ENCODE measurements around the gene RNF126.
"Not testable (repeated sequence)": the region's sequence is repeated elsewhere in the genome, so short reads cannot be mapped to it uniquely, and the experiment has no call there.

The RNF126 gene

DNA sequence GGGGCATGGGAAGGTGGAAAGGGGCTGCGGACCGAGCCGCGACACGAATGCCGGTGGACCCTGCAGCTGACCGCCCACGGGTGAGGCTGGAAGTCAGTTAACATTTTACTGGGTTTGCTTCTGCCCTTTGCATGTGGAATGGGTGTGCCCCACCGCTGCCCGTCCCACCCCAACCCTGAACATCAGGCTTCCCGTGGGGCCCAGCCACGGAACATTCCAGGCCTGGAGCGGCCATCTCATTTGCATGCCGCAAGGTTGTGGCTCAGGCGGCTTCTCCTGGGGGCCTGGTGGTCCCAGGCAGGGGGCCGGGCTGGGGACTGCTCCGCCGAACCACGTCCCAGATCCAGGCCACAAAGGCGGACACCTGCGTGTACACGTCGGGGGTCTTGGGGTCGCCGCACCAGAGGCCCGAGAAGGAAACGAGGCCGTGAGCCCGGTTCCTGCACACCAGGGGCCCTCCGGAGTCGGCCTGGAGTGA is 22.5 kb upstream of the RNF126 start:
- no peak for DNase-seq

DNA sequence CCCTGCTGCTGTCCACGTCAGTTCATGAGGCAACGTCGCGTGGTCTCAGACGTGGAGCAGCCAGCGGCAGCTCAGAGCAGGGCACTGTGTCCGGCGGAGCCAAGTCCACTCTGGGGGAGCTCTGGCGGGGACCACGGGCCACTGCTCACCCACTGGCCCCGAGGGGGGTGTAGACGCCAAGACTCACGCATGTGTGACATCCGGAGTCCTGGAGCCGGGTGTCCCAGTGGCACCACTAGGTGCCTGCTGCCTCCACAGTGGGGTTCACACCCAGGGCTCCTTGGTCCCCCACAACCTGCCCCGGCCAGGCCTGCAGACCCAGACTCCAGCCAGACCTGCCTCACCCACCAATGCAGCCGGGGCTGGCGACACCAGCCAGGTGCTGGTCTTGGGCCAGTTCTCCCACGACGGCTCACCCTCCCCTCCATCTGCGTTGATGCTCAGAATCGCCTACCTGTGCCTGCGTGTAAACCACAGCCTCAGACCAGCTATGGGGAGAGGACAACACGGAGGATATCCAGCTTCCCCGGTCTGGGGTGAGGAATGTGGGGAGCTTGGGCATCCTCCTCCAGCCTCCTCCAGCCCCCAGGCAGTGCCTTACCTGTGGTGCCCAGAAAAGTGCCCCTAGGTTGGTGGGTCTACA is 19.8 kb upstream of the RNF126 start:
- DNase-seq = no peak

DNA sequence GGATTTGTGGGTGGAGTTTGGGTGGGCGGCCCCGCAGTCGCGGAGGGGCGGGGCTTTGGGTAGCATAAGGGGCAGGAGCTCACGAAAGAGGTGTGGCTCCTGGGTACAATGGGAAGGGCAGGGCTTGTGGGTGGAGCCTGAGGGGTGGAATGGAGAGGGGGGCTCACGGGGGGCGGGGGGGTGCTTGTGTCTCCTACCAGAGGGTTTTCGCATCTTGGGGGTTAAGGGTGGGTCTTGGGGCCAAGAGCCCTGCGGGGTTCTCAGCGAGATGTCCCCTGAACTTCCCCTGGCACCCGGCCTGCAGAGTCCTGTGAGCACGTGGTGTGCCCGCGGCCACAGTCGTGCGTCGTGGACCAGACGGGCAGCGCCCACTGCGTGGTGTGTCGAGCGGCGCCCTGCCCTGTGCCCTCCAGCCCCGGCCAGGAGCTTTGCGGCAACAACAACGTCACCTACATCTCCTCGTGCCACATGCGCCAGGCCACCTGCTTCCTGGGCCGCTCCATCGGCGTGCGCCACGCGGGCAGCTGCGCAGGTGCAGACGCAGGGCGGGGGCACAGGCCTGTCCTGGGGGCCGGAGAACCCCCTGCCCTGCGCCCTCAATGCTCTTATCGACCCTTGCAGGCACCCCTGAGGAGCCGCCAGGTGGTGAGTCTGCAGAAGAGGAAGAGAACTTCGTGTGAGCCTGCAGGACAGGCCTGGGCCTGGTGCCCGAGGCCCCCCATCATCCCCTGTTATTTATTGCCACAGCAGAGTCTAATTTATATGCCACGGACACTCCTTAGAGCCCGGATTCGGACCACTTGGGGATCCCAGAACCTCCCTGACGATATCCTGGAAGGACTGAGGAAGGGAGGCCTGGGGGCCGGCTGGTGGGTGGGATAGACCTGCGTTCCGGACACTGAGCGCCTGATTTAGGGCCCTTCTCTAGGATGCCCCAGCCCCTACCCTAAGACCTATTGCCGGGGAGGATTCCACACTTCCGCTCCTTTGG is 18.3 kb upstream of the RNF126 start:
- DNase-seq = peak; percentile 20

DNA sequence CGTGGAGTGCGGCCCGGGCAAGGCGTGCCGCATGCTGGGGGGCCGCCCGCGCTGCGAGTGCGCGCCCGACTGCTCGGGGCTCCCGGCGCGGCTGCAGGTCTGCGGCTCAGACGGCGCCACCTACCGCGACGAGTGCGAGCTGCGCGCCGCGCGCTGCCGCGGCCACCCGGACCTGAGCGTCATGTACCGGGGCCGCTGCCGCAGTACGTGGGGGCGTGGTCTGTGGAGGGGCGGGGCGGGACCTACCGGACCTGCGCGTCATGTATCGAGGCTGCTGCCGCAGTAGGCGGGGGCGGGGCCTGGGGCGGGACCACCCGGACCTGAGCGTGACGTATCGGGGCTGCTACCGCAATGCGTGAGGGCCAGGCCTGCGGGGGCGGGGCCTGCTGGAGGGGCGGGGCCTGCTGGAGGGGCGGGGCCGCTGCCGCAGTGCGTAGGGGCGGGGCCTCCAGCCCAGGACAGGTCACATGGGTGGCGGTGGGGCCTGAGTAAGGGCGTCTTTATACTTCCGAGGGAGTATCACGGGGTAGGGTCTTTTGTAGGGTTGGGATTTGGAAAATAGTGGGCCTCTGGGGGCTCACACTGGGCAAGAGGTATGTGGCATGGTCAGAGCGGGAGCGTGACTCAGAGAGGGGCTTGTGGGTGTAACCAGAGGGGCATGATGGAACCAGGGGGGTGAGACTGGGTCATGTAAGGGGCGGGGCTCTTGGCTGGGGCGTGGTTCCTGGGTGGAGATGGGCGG is 17.4 kb upstream of the RNF126 start:
- DNase-seq = peak; percentile 100

DNA sequence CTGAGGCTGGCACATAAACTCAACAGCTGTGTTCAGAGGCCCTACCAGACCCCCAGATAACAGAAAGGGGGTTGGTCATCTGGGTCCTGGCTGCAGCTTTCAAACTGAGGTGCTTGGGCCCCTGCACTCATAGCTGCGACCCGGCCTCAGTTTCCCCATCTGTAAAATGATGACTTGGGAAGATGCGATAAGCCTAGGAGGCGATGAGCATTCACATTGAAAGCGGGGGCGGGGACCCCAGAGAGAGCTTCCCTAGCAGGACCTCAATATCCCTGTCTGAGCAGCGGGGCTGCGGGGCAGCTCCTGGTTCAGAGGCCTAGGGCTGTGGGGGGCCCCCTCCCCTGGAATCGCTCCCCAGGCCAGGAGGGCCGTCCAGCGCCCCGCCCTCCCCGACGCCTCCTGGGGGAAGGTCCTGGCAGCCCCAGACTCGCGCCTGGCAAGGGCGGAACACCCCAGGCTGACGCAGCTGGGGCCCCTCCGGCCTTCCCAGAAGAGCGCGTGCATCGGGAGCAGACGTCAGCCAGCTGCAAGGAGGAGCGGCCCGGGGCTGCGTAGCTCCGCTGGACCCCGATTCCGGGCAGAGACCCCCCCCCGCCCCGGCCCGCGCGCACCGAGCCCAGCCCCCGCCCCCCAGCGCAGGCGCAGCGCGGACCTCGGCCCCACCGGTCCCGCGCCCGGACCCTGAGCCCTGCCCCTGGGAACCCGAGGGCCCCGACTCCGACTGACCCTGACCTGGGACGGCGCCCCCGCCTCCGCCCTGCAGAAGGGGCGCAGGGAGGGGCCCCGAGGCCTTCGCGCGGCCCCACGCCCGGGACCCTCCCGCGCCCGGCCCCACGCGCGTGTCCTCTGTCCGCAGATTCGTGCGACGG is 16.6 kb upstream of the RNF126 start:
- peak; percentile 39 for DNase-seq

DNA sequence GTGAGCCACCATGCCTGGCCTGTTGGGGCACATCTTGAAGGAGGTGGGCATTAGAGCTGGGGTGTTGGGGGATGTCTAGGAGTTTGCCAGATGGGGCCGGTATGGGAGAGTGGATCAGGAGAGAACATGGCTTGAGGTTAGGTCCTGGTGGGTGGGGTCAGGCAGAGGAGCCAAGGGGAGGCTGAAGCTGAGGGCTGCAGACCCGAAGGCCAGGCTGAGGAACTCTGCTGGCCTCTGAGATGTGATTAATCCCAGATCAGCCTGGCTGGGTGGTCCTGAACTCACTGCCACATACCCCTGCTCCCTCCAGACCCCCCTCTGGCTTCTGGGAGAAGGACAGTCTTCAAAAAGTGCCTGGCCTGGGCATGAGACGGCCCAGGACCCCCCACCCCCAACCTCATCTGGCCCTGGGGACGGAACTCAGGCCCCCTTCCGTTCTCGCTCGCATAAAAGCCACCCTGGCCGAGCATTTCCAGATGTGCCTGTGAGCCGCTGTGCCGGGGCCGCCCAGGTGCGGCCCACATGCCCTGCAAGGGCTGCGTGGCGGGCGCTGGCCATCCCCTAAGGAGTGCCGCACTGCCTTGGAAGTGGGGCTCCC is 15.9 kb upstream of the RNF126 start:
- DNase-seq = no peak

DNA sequence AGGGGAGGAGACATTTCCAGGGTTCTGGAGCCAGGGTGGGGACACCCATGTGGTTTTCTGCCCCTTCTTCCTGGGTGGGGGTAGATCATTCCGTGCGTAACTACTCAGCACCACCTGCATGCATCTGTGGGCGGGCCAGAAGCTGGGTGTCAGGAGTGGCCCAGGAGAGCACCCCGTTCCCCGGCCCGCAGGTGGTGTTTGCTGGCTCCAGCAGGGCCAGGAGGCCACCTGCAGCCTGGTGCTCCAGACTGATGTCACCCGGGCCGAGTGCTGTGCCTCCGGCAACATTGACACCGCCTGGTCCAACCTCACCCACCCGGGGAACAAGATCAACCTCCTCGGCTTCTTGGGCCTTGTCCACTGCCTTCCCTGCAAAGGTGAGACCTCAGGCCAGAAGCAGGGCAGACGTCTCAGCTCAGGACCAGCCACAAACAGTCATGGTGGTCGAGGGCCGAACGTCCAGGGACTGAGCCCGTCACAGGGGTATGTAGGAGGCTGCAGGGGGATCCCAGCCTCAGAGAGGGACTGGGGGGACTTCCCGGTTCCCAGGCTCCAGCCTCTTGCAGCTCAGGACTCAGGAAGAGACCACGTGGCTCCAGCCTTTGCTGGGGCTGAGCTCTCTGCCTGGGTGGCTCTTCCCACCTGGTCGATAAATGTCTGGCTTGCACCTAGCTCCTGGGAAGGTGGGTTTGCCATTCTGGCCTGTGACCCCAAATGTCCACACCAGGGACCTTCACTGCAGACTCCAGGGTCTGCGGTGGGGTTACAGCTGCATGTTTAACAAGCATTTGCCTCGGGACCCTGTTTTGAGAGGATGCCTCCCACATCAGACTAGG is 14.8 kb upstream of the RNF126 start:
- DNase-seq = no peak

DNA sequence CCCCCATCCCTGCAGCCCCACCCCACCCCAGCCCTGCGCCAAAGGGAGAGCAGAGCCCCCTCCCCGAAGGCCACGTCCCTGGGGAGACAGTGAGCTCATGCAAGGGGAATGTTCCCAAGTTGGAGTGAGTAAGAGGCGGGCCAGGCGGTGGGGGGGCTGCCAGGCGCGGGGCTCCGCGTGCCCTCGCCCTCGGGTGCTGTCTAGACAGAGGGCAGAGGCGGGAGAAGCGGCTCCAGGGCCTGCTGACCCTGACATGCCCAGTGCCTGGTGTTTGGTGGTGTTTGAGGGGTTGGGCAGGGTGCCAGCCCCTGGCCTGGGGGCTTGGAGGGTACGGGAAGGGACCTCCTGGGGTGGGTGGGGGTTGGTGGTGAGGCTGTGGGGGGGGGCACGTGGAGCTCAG is 14.2 kb upstream of the RNF126 start:
- no peak for DNase-seq

DNA sequence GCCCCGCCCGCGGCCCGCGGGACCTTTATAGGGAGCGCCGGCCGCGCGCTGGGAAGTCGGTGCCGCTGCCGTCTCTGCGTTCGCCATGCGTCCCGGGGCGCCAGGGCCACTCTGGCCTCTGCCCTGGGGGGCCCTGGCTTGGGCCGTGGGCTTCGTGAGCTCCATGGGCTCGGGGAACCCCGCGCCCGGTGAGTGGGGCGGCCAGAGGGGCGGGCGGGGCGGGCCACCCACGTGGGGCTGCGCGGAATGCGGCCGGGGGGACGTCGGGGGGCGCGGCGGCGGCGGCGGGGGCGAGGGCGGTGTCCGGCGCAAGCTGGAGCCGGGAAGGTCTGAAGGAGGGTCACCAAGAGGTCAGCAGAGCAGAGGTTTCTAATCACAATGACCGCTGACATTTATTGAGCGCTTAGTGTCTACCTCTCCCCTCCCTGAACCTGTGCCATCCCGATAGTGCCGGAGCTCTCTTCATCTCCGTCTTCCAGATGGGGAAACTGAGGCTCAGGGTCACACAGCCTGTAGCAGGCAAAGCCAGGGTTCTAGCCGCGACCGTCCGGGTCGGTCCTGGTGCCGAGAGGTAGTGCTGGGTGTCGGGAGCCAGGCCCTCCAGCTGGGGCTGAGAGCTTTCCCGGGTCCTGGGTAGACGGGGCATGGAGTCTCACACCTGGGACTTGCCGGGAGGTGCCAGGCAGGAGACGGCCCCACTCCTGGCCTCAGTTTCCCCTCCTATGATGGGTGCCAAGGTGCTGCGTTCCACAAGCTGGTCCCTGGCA is 13.5 kb upstream of the RNF126 start, which contains the start of gene FSTL3:
TSS of gene FSTL3 (plus strand) at position 54 of the 767 bp plus-strand sequence. CDS start at position 86, 32 bp downstream.
- DNase-seq = no peak

DNA sequence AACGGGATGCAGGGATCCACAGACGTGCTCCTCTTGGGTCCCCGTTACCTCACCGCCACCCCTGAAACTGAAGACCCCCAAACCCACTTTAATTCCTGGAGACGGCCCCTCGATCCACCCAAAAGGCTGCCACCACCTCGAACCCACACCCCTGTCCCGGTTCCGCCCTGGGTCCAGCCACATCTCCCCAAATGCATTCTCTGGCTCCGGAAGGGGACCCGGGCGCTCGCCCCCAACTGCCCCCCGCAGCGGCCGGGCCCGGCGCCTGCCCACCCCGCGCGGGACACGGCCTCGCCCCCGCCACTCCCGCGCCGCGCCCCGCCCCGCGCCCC is 13.0 kb upstream of the RNF126 start:
- DNase-seq = no peak

DNA sequence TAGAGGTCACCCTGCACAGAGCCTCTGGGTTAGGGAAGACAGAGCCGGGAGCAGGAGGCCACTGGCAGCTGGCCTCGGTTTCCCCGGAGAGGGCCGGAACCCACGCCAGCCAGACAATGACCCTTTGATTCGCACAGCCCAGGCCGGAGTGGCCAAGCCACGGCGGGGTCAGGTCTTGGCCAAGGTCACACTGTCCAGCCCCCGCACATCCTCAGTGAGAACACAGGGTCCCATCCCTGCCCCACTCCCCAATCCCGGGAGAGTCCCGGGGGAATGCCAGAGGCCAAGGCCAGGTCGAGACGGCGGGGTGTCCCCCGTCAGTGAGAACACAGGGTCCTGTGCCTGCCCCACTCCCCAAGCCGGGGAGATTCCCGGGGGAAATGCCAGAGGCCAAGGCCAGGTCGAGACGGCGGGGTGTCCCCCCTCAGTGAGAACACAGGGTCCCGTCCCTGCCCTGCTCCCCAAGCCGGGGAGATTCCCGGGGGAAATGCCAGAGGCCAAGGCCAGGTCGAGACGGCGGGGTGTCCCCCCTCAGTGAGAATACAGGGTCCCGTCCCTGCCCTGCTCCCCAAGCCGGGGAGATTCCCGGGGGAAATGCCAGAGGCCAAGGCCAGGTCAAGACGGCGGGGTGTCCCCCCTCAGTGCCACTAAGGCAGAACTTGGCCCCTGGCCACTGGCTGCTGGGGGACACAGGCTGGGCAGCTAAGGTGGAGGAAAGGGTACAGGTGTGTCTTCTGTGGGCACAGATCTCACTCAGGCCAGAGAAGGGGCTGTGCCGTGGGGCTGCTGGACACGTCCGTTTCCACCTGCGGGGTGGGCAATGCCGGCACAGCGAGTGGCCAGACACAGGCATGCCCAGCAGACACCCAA is 11.5 kb upstream of the RNF126 start:
- DNase-seq = no peak

DNA sequence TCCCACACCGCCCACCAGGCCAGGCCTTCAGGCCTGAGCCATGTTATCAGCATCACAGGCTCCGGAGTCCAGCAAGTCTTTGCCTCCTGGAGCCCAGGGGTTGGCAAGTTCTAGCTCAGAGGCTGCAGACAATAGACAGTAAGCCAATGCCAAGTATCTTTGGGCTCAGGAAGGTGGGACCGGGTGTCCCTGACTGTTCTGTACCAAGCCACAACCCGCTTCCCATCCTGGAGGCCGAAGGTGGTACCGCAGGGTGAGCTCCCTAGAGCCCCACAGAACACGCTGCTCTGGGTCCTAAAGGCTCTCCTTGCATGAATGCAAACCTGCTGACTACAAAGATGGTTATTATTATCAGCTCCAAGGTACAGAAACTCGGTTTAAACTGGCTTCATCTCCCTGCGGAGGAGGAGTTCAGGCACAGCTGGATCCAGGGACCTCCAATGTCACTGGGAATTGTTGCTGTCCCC is 7.6 kb upstream of the RNF126 start:
- no peak for DNase-seq

DNA sequence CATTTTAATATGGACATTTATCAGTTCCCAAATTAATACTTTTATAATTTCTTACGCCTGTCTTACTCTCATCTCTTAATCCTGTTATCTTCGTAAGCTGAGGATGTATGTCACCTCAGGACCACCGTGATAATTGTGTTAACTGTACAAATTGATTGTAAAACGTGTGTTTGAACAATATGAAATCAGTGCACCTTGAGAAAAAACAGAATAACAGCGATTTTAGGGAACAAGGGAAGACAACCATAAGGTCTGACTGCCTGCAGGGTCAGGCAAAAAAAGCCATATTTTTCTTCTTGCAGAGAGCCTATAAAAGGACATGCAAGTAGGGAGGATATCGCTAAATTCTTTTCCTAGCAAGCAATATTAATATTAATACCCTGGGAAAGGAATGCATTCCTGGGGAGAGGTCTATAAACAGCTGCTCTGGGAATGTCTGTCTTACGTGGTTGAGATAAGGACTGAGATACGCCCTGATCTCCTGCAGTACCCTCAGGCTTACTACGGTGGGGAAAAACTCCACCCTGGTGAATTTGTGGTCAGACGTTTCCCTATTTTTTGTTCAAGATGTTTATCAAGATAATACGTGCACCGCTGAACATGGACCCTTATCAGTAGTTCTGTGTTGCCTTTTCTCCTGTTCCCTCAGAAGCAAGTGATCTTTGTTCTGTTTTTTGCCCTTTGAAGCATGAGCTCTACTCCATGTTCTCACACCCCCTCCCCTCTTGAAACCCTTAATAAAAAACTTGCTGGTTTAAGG is 5.8 kb upstream of the RNF126 start:
- DNase-seq = not testable (repeated sequence)

DNA sequence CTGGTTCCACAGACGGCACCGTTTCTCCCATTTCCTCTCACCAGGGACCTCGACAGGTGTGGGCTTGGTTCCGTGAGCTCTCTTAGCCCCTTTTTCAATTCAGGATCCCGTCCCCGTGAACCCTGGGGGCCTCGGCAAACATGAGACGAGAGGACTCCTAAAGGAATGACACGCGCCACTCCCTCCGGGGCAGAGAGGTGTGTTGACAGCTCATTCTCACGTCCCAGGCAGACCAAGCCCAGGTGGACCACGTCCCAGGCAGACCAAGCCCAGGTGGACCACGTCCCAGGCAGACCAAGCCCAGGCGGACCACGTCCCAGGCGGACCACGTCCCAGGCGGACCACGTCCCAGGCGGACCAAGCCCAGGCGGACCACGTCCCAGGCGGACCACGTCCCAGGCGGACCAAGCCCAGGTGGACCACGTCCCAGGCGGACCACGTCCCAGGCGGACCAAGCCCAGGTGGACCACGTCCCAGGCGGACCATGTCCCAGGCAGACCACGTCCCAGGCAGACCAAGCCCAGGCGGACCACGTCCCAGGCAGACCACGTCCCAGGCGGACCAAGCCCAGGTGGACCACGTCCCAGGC is 4.1 kb upstream of the RNF126 start:
- not testable (repeated sequence) for DNase-seq

DNA sequence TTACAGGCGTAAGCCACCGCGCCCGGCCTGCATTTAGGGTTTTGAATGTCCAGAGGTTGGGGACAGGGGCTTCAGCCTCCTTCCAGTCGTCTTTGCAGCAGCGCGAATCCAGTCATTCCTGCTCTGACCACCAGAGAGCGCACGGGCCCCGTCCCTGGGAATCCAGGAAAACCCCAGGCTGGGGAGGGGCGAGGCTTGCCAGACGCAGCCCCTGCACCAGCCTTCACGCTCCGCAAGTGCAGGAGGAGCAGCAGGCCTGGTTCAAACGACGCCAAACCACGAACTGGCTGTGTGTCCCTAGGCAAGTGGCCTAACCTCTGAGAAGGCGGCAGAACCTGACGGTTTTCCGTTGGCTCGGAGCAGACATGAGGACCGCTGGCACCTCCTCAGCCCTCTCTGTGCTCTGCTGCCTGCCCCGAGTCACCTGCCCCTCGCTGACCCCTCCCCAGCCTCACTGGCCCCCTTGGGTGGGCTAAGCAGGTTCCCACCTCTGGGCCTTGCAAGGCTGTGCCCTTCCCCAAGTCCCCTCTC is 2.0 kb upstream of the RNF126 start:
- DNase-seq = peak; percentile 86

DNA sequence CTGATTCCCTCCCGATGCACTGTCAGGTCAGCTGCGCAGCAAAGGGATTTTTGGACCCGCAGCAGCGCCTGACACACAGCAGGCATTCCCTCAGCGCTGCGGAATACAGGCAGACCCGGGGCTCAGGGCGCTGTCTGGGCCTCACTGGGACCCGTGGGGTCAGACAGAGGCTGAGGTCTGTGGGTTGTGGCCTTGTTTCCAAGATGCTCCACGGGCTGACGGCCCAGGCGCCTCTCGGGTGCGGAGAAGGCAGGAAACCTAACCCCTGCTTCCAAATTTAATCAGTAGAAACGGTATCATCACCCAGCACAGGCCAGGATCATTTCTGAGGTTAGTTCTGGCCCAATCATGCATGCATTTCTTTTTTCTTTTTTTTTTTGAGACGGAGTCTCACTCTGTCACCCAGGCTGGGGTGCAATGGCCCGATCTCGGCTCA is 686 bp upstream of the RNF126 start:
- DNase-seq = no peak

DNA sequence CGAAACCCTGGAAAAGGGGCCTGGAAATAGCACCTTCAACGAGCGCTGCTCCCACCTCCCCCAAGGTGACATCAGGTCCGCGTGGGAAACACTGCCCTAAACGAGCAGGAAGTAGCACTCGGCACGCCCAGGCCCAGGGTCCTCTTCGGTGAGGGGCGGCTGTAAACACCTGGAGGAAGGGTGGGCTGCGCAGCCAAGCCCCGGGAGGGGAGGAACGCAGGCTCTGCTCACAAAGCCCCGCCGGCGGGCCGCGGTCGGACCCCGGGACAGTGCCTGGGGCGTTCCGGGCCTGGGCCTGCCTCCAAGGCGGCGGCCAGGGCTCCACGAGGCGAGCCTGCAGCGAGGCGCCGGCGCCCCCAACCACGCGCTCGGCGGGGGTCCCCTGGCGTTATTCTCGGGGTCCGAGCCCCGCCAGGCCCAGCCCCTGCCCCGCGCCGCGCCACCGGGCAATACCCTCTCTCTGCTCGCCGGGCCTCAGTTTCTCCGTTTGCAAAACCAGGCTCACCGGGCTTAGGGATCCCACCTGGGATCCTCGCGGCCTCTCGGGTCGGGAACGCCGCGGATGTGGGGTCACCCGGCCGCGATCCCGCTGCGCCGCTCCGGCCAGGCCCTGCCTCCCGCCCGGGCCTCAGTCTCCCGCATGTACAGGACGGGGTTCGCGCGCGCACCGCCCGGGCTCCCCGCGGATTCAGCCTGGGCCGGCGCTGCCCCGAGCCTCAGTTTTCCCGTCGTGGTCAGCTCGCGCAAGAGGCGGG is 630 bp downstream of the RNF126 start:
- DNase-seq = peak; percentile 78

All from stimulated activated CD4-positive, alpha-beta T cell treated with anti-CD3 and anti-CD28 coated beads, Interleukin-4, amount 100 ng/mL, for 24 hours (primary cell).